GM18861 (cell line): ENCODE data around the gene EYA4.

Source experiments
- ATAC-seq: cut with Tn5 transposase; IDR thresholded peaks from one replicate; pipeline ENCODE4 v1.9.1; 2021; ENCODE audit not compliant: unreplicated experiment

EYA4 gene

GRCh38 chr6:133288662-133289061, 47.5 kb downstream of the EYA4 start:
- no peak for ATAC-seq

GRCh38 chr6:133289733-133290306, 48.7 kb downstream of the EYA4 start:
- ATAC-seq, result no peak

GRCh38 chr6:133290930-133291329, 49.8 kb downstream of the EYA4 start:
- ATAC-seq, result no peak

- ATAC-seq, result no peak
Measured at GRCh38 chr6:133291671-133292070, 50.5 kb downstream of the EYA4 start.

- no peak for ATAC-seq
Measured at GRCh38 chr6:133297657-133298056, 56.5 kb downstream of the EYA4 start.

- ATAC-seq, result no peak
Measured at GRCh38 chr6:133298335-133298734, 57.2 kb downstream of the EYA4 start.

- no peak for ATAC-seq
Measured at GRCh38 chr6:133298801-133299200, 57.6 kb downstream of the EYA4 start.

- ATAC-seq, result no peak
Measured at GRCh38 chr6:133300896-133301295, 59.7 kb downstream of the EYA4 start.

- no peak for ATAC-seq
Measured at GRCh38 chr6:133301835-133302234, 60.7 kb downstream of the EYA4 start.

- ATAC-seq, result no peak
Measured at GRCh38 chr6:133306931-133307330, 65.8 kb downstream of the EYA4 start.

GRCh38 chr6:133309579-133309978, 68.4 kb downstream of the EYA4 start:
- ATAC-seq, result no peak

- ATAC-seq, result no peak
Measured at GRCh38 chr6:133312006-133312405, 70.8 kb downstream of the EYA4 start.

- no peak for ATAC-seq
Measured at GRCh38 chr6:133313068-133313467, 71.9 kb downstream of the EYA4 start.

GRCh38 chr6:133314947-133315346, 73.8 kb downstream of the EYA4 start:
- no peak for ATAC-seq

- no peak for ATAC-seq
Measured at GRCh38 chr6:133315811-133316210, 74.7 kb downstream of the EYA4 start.

- no peak for ATAC-seq
Measured at GRCh38 chr6:133317704-133318103, 76.5 kb downstream of the EYA4 start.

GRCh38 chr6:133326584-133326983, 85.4 kb downstream of the EYA4 start:
- no peak for ATAC-seq

- no peak for ATAC-seq
Measured at GRCh38 chr6:133333852-133334251, 92.7 kb downstream of the EYA4 start.

GRCh38 chr6:133337308-133337707, 96.2 kb downstream of the EYA4 start:
- no peak for ATAC-seq

GRCh38 chr6:133339543-133340384, 98.6 kb downstream of the EYA4 start:
- no peak for ATAC-seq

GRCh38 chr6:133340557-133340956, 99.4 kb downstream of the EYA4 start:
- ATAC-seq, result no peak

- no peak for ATAC-seq
Measured at GRCh38 chr6:133341607-133342158, 100.5 kb downstream of the EYA4 start.
